LNCAP (cell line): Measurements from ENCODE around the gene KANSL1L.

Experiments used
- TF ChIP-seq, protein P1 (sequence below): fragments of 450-650 bp; IDR thresholded peaks from 2 replicates; pipeline ENCODE4 v1.5.1; 2017; ENCODE audit warnings: mild to moderate bottlenecking

The KANSL1L gene

DNA sequence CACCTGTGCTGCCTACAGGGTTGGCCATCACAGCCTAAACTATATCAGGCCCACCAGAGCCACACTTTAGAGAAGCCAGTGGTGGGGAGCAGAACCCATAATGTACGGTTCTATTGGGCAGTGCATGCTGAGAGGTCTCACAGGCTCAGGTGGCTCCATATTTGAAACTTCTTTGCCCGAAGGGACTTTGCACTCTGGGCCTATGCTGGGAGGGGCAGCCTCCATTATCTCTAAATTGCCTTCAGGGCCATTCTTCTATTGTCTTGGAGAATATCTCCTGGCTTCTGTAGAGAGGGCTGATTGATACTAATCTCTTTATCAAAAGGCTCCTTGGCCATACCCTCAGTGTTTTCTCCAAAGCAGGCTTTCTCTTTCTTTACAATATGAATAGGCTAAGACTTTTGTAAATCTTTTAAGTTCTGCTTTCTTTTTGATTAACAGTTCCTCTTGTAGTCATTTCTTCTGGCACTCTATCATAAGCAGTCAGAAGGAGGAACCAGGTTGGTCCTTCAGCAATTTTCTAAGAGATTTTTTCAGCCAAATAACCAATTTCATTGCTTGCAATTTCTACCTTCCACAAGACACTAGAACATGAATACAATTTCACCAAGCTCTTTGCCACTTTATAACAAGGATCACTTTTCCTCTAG, 124.2 kb downstream of the KANSL1L start:
- TF ChIP-seq, protein P1, sequence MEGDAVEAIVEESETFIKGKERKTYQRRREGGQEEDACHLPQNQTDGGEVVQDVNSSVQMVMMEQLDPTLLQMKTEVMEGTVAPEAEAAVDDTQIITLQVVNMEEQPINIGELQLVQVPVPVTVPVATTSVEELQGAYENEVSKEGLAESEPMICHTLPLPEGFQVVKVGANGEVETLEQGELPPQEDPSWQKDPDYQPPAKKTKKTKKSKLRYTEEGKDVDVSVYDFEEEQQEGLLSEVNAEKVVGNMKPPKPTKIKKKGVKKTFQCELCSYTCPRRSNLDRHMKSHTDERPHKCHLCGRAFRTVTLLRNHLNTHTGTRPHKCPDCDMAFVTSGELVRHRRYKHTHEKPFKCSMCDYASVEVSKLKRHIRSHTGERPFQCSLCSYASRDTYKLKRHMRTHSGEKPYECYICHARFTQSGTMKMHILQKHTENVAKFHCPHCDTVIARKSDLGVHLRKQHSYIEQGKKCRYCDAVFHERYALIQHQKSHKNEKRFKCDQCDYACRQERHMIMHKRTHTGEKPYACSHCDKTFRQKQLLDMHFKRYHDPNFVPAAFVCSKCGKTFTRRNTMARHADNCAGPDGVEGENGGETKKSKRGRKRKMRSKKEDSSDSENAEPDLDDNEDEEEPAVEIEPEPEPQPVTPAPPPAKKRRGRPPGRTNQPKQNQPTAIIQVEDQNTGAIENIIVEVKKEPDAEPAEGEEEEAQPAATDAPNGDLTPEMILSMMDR, result no peak

DNA sequence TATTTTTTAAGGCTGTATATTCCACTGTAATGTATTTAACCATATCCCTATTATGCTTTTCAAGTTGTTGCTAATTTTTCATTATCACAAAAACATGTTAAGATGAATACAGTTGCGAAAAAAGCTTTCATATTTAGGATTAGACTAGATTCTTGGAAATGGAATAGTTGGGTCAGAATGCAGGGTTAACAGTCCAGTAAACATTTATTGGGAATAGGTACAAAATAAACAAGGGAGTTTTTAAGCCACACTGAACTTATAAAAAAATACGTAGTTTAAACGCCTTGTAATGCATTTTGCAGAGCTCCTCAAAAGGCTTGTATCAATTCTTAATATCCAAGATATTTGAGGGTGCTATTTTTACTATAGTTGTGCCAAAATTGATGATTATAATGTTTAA, 133.1 kb downstream of the KANSL1L start:
- TF ChIP-seq, protein P1, result no peak

DNA sequence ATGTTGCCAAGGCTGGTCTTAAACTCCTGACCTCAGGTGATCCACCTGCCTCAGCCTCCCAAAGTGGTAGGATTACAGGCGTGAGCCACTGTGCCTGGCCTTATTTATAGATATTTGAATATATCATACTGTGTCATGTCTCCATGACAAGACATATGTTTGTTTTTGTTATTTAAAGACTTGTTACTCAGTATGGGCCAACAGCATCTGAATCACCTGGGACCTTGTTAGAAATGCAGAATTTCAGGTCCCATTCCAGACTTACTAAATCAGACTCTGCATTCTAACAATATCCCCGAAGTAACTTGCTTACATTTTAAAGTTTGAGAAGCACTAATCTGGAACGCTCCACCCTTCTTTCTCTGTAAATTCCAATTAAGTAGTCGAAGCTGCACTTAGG, 135.5 kb downstream of the KANSL1L start:
- TF ChIP-seq, protein P1, result no peak

DNA sequence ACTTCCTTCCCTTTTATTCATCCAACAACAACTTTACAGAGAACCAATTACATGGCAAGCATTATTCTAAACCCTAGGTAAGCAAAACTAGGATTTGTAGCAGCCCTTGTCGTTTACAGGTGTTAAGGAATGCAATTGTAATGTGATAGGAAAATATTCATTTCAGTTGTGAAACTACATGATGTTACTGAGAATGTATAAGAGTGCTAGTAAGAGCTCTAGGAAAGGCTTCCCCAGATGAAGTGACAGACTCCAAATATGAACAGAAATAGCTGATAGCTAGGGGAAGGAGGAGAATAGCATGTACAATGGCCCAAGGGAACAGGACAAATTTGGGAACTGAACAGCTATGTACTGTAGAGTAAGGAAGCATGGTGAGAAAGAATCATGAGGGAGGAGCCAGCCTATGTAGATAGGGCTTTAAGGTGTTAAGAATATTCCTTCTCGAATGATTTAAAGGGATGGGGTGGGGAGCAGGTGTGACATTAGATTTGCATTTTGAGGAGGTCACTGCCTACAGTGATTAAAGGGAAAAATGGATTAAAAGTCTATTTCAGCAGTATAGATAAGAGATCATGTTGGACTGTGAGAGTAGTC, 137.0 kb downstream of the KANSL1L start:
- TF ChIP-seq, protein P1, result no peak

DNA sequence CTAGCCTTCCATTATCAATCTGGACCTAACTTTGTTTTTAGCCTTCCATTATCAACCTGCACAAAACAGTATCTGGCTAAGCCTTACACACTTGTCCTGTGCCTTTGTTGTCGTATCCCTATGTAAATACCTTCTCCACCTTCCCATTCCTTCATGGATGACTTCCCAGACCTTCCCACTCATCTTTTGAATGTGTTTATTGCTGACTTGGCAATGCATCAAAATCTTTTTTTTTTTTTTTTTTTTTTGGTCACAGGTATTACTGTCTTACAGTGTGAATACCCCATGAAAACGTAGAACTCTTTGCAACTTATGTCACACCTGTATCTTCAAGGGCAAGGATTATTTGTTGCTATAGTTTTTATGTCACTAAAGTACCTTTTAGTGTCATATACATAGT, 143.0 kb downstream of the KANSL1L start:
- TF ChIP-seq, protein P1, result no peak

DNA sequence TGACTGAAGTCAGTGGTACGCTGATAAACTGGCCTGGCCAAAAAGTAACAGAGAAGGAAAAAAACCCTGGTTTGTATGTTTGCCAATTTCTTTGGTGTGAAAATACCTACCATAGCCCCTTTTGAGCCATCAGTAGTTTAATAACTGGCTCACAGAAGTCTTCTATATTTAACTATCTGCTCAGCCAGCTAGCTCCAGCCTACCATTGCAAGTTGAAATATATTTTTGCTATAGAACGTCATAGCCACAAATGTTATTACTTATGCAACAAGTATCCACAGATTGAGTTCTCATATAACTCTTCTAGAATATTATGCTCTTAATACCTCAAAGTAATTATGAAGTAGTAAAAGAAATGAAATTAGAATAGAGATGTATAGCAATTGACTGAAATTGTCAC, 143.6 kb downstream of the KANSL1L start:
- TF ChIP-seq, protein P1, result no peak

DNA sequence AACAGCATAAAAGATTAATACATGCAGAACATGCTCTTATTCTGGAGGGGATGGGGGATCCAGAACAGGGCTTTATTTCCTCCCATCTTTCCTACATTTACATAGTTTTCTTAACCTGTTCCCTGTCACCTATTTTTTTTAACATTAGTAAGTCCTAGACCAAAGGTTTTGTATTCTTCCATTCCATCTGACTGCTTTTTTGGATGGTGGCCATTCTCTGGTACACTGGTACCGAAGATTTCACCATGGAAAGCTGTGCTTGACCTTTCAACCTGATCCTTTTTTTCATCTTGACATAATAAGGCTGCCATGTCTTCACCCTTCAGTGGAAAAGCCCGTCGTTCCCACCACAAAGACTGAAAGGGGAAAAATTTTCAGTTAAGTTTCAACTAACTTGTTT, 148.4 kb downstream of the KANSL1L start:
- TF ChIP-seq, protein P1, result no peak
